WTC11 (cell line): ENCODE measurements around the gene LYRM1.

ENCODE experiments used
- ATF1 ChIP-seq: sonication (generic); formaldehyde crosslinking; IDR thresholded peaks from 2 replicates; pipeline ENCODE4 v1.8.1; 2023; ENCODE audit warnings: mild to moderate bottlenecking, moderate library complexity, missing genetic modification reagents
- ATF3 ChIP-seq: sonication (generic); formaldehyde crosslinking; conservative IDR thresholded peaks from 2 replicates; pipeline ENCODE4 v1.8.1; 2022; ENCODE audit warnings: mild to moderate bottlenecking, missing genetic modification reagents
- CBFB ChIP-seq: sonication (generic); formaldehyde crosslinking; IDR thresholded peaks from 2 replicates; pipeline ENCODE4 v1.8.1; 2022; ENCODE audit warnings: mild to moderate bottlenecking, low read depth, missing genetic modification reagents
- CTCF ChIP-seq: fragments of 200-600 bp; IDR thresholded peaks from 2 replicates; pipeline ENCODE4 v1.8.0; 2022; ENCODE audit warnings: antibody characterized with exemption
- FOXK1 ChIP-seq: sonication (generic); formaldehyde crosslinking; IDR thresholded peaks from 2 replicates; pipeline ENCODE4 v1.8.0; 2022; ENCODE audit warnings: mild to moderate bottlenecking, moderate library complexity, missing genetic modification reagents
- HMGXB4 ChIP-seq: sonication (generic); formaldehyde crosslinking; IDR thresholded peaks from 2 replicates; pipeline ENCODE4 v1.8.1; 2023; ENCODE audit warnings: mild to moderate bottlenecking, moderate library complexity, missing genetic modification reagents
- IRF1 ChIP-seq: sonication (generic); formaldehyde crosslinking; IDR thresholded peaks from 2 replicates; pipeline ENCODE4 v1.8.0; 2023; ENCODE audit warnings: missing genetic modification reagents
- JUN ChIP-seq: sonication (generic); formaldehyde crosslinking; IDR thresholded peaks from 2 replicates; pipeline ENCODE4 v1.8.0; 2023; ENCODE audit warnings: mild to moderate bottlenecking, missing genetic modification reagents
- KAT7 ChIP-seq: sonication (generic); formaldehyde crosslinking; IDR thresholded peaks from 2 replicates; pipeline ENCODE4 v1.8.1; 2023; ENCODE audit warnings: missing genetic modification reagents, mild to moderate bottlenecking, borderline replicate concordance
- MAX ChIP-seq: sonication (generic); formaldehyde crosslinking; IDR thresholded peaks from 2 replicates; pipeline ENCODE4 v1.8.0; 2022; ENCODE audit warnings: mild to moderate bottlenecking, missing genetic modification reagents
- NR2C2 ChIP-seq: sonication (generic); formaldehyde crosslinking; IDR thresholded peaks from 2 replicates; pipeline ENCODE4 v1.8.0; 2022; ENCODE audit warnings: mild to moderate bottlenecking, missing genetic modification reagents
- NR3C1 ChIP-seq: sonication (generic); formaldehyde crosslinking; conservative IDR thresholded peaks from 2 replicates; pipeline ENCODE4 v1.8.1; 2023; ENCODE audit warnings: low read depth, mild to moderate bottlenecking, missing genetic modification reagents
- PREB ChIP-seq: sonication (generic); formaldehyde crosslinking; IDR thresholded peaks from 2 replicates; pipeline ENCODE4 v1.8.1; 2022; ENCODE audit warnings: mild to moderate bottlenecking, missing genetic modification reagents, moderate library complexity, borderline replicate concordance
- USF1 ChIP-seq: sonication (generic); formaldehyde crosslinking; IDR thresholded peaks from 2 replicates; pipeline ENCODE4 v1.8.0; 2022; ENCODE audit warnings: mild to moderate bottlenecking, missing genetic modification reagents

GRCh38 chr16:20884240-20884556, 16.4 kb upstream of the LYRM1 start:
- TF ChIP-seq ATF1 (CRISPR knock-in tag), result no peak
- no peak for TF ChIP-seq CTCF
- no peak for TF ChIP-seq IRF1 (CRISPR knock-in tag)
- no peak for TF ChIP-seq ATF3
- no peak for TF ChIP-seq JUN (CRISPR knock-in tag)
- TF ChIP-seq NR3C1, result no peak
- TF ChIP-seq FOXK1 (CRISPR knock-in tag), result no peak
- TF ChIP-seq KAT7, result no peak
- TF ChIP-seq PREB (CRISPR knock-in tag), result no peak
- TF ChIP-seq HMGXB4 (CRISPR knock-in tag), result no peak
- TF ChIP-seq MAX, result no peak
- TF ChIP-seq CBFB, result no peak
- TF ChIP-seq USF1 (CRISPR knock-in tag), result no peak
- no peak for TF ChIP-seq NR2C2
